Gastrocnemius medialis (tissue), 4 donors: Measurements from ENCODE around the gene DUSP8.

Experiments
- POLR2A ChIP-seq, 2 donors: fragments of 450-650 bp; IDR thresholded peaks; one replicate each; pipeline ENCODE4 v1.6.1; 2017; ENCODE audit warnings: antibody characterized with exemption in 2 of 2, mild to moderate bottlenecking in 2 of 2, moderate library complexity in 2 of 2
- TF ChIP-seq, protein P1 (sequence below), 5 experiments: fragments of 450-650 bp in 3 of 5; fragments of 200-600 bp in 2 of 5; sonication (generic) in 2 of 5; IDR thresholded peaks in 4 of 5; conservative IDR thresholded peaks in 1 of 5; 1 replicate in 4 of 5; 2 replicates in 1 of 5; pipeline ENCODE4 v1.5.1; 2016 to 2019; ENCODE audit warnings: antibody characterized with exemption in 5 of 5, mild to moderate bottlenecking in 3 of 5, moderate library complexity in 3 of 5

DNA sequence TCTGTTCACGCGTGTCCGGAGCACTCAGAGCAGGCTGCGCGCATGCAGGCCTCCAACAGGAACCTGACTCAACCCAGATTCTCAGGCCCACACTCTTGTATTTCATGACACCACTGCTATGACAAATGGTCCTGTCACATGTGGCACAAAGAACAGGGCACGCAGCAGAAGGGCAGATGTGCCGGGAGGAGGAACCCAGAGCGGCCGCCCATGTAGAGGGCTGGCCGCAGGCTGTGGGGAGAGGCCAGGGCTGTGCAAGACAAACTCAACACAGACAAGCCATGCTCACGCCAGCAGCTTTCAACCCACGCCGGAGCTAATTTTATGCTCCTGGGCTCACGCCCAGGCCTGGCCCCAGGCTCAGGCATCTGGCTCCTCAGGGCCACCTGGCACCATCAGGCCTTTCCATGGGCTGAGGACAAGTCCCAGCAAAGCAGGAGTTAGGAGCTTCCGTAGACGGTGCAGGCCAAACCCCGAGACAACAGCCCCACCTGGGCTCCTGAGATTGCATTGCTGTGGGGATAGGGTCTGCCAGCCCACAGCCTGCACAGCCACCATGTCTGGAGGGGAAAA, 40.0 kb downstream of the DUSP8 start:
- TF ChIP-seq, protein P1, sequence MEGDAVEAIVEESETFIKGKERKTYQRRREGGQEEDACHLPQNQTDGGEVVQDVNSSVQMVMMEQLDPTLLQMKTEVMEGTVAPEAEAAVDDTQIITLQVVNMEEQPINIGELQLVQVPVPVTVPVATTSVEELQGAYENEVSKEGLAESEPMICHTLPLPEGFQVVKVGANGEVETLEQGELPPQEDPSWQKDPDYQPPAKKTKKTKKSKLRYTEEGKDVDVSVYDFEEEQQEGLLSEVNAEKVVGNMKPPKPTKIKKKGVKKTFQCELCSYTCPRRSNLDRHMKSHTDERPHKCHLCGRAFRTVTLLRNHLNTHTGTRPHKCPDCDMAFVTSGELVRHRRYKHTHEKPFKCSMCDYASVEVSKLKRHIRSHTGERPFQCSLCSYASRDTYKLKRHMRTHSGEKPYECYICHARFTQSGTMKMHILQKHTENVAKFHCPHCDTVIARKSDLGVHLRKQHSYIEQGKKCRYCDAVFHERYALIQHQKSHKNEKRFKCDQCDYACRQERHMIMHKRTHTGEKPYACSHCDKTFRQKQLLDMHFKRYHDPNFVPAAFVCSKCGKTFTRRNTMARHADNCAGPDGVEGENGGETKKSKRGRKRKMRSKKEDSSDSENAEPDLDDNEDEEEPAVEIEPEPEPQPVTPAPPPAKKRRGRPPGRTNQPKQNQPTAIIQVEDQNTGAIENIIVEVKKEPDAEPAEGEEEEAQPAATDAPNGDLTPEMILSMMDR (IDR thresholded peaks at IDR 0.05 in 4 of 5, conservative IDR thresholded peaks at IDR 0.05 in 1 of 5), result no peak
- peak; percentile 76 to 86 for TF ChIP-seq POLR2A (IDR thresholded peaks at IDR 0.05)
